Stimulated activated CD4-positive, alpha-beta T cell treated with anti-CD3 and anti-CD28 coated beads, Interleukin-2, amount 100 ng/mL, for 48 hours (primary cell): ENCODE data around the gene TXNDC8.
A peak's percentile ranks its signal among the peaks of the same experiment; 100 is the strongest.

Source experiments
- DNase-seq, 2 donors: peaks; one replicate each; pipeline ENCODE4 v3.0.0-alpha.2; 2020

The TXNDC8 gene

DNA sequence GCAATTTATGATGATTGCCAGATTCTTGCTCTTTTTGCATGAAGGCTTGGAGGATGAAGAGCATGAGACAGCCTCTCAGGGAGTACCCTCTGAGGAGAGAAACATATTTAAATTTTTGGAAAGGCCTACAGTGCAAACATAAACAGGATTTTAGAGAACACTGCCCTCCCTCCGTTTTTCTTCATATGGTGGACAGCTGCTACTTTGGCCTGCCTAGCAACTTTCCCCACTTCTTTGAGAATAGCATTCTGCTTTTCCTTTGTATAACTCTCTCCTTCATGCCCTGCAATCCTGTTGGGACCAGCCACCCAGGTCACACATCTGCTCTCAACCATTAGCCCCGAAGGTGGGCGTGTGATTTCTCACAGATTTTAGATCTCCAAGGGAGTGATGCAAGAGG is 60.9 kb downstream of the TXNDC8 start:
- no peak for DNase-seq

DNA sequence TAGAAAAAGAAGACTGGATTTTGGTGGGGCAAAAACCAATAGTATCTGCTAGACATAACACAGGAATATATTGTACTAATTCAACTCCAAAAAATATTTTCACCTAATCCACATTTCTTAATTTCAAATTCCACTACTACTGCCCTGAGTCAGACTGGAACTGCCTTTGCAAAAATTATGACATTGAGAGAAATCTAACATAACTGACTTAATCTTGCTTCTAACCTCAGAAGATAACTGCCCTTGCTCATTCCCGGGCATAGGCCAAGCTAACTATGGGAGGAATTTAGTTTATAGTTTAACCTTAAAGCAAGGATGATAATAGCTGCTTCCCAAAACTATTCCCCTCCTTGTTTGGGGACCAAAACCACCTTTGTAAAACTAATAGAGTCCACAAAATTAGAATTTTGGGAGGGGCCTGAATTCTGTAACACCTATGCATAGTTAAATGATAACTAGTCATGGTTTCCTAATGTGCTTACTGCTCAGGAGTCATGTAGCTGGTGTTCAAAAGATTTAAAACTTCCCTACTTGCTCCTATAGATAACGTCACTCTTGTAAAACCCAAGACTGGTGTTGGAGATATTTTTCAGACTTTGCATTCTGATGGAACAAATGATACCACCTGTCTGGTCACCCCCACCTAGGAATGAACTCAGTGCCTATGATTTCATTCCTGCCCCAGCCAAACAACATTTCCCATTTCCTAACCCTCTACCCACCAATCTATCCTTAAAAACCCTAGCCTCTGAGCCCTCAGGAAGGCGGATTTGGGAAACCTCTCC is 67.3 kb downstream of the TXNDC8 start:
- no peak for DNase-seq

DNA sequence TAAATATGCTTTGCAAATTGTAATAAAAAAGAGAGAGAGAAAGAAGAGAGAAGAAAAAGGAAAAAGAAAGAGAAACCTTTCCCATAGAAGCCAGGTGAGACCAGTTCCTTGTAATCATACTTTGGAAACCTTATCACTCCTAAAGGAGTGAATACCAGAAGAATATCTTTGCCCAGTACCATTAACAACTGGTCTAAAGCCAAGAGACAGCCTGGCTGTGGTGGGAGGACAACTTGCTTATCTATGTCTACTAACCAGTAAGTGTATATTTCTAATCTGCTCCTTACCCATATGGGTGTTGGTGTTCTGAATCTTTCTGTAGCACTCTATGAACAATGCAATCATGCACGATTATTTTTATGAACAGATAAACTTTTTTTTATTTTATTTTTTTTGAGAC is 70.9 kb downstream of the TXNDC8 start:
- DNase-seq = no peak

DNA sequence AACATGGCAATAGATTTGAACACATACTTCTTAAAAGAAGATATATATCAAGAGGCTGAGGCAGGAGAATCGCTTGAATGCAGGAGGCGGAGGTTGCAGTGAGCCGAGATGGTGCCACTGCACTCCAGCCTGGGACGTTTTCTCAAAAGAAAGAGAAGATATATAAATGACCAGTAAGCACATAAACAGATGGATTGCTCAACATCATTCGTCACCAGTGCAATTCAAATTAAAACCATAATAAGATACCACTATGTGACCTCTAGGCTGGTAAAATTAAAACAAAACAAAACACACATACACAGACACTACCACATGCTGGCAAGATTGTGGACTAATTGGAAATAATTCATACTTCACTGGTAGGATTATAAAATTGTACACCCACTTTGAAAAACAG is 76.0 kb downstream of the TXNDC8 start:
- DNase-seq = no peak

DNA sequence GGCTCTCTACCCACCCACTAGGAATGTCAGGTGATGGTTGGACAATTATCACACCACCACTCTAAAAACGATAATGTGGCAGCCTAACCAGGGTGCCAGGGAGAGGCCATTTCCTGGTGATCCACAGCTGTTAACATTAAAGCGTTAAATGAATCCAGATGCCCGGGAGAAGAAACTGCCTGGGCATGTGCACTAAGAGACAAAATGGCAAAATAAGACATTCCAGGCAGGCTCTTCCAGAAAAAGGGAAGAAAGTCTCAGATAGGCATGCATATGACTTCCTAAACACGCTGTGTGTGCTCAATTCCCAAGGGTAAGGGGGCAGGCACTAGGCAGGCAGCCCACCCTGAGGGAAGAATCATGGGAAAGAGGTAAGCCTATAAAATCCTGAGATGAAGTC is 76.8 kb downstream of the TXNDC8 start:
- no peak for DNase-seq

DNA sequence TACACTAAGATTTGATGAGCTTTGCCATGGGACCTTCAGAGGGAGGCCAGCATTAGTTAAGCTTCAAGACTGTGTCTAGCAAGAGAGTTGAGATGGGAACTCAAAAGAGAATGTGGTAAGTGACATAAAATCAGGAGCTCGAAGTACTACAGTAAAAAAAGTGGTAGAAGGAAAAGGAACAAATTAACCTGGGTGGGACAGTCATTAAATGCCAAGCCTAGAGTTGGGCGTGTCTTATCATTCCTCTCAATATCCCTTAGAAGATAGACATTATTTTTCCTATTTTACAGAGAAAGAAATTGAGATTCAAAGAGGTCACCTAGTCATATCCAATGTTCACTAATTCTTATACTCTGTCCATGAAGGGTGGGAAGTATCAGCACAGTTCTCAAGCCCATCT is 78.1 kb downstream of the TXNDC8 start:
- no peak for DNase-seq

DNA sequence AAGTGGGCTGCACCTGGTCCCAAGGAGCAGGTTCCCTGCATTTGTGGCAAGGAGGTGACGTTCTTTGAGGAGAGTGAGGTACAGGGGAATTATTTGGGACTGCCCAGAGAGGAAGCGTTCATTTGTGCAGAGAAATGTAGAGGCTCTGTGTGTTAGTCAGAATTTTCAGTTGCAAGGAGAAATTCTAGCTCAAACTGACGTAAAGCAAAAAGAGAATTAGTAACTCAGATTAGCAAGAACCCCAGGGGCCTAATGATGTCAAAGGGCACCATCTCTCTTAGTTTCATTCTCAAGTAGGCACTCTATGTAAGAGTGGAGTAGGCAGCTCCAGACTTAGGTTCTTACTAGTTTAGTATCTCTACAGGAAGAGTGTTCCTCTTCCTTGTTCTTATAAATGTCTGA is 79.0 kb downstream of the TXNDC8 start:
- no peak for DNase-seq

DNA sequence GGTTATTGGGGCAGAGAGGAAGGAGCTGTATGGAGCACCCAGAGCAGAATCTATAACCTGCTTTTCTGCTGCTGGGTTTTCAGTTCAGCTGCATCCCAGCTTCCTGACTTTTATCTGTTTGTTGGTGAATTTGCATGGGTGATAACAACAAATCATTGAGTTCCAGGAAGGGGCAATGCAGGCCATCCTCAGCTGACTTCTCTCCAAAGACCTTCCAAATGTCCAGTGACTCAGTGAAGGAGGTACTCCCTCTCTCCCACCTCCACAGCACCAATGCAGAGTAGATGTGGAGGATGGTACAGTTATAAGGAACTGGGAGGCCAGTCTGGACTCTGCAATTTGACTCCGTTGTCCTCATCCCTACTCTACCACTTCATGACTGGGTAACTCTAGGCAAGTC is 79.7 kb downstream of the TXNDC8 start:
- no peak for DNase-seq

DNA sequence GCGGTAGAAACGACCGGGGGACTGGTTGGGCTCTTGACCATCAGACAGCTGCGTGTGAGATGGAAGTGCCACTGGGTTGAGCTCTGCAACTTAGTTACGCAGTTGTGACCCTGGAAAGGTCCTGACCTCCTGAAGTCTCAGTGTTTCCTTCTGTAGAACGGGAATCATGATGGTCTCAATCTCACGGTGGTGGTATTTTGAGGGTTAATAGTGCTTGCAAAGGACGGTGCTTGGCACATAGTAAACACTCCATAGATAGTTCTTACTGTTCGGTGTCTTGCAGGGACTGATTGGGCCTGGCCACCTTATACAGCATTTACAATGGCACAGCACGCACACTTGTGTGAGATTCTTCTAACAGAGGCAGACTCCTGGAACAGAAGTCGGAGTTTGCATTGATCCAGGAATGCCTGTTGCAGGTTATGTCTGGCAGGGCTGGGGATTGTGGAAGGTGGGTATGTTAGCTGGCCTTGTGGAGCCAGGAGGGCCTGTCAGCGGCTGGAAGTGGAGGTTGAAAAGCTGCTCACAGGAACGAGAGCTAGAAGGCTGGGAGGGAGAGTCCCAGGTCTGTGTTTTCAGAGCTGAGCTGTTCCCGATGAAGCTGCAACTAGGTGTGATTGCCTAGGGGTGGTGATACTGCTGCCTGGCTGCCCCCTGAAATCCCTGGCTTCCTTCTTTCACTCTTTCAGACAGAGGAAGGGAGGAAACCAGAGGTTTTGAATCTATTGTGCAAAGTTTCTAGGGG is 80.4 kb downstream of the TXNDC8 start:
- no peak for DNase-seq

DNA sequence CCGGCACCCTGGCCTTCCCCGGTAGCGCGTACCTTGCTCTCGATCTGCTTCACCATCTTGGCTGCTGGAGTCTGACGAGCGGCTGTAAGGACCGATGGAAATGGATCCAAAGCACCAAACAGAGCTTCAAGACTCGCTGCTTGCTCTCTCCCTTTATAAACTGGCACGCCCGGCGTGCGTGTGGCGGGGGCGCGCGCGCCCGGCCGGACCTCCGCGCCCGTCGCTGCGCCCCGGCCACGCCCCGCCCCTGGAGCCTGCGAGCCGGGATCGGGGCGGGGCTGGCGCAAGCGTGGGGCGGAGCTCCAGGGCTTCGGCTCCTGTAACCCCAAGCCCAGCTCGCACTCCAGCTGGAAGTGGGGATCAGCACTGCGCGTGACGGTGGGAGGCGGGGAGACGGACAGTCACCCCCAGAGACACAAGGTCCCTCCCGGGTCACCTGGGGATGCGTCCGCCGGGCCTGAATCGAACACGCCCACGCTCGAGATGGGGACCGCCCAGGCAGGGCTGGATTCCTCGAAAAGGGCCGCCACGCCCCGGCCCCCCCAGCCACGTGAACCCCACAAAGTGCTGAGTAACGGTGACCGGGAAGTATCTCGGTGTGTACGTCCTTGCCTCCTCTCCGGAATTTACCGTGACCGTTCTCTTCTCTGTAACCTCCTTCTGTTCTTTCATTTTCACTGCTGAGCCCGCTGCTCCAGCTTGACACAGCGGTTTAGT is 81.1 kb downstream of the TXNDC8 start, which contains the start of gene TXN:
TXN (minus strand) TSS at position 128 of the 717 bp plus-strand sequence; CDS start at position 56, 72 bp downstream.
- peak; percentile 82 to 84 for DNase-seq

DNA sequence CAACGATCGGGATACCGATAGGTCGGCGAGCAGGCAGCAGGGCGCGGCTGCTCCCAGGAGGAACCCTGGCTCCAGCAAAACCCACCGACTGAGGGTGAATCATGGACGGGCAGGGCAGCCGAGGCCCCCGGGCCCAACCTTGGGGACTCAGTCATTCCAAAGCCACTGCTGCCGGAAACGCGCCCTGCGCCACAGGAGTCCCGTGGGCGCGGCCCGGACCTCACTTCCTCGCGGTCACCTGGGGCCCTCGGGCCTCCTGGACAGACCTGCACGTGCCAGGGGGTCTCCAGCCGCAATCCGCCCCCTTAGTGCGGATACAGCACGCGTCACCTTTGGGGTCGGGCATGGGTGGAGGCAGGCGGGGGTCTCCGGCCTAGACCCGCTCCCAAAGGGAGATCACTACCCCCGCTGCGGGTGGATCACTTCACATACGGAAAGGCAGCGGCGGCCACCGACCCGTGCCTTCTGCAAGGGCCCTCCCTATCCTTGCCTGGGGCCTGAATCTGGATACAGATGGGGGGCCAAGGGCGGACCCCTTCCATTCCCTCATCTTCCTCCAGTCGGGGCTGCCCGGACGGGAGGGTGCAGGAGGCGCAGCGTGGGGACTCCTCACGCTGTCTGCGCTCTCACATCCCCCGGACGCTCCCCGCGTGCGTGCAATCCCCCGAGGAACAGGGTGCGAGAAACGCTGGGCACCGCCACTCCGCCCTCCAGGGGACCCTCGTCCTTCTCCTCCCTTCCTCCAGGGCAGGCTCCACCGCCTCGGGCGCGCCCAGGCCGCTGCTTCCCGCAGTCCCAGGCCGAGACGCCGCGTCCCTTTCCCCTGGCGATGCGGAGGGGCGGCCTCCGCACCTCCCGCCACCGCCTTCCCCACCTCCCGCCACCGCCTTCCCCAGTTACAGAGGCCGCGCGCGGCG is 81.9 kb downstream of the TXNDC8 start:
- DNase-seq = peak; percentile 51 to 52

DNA sequence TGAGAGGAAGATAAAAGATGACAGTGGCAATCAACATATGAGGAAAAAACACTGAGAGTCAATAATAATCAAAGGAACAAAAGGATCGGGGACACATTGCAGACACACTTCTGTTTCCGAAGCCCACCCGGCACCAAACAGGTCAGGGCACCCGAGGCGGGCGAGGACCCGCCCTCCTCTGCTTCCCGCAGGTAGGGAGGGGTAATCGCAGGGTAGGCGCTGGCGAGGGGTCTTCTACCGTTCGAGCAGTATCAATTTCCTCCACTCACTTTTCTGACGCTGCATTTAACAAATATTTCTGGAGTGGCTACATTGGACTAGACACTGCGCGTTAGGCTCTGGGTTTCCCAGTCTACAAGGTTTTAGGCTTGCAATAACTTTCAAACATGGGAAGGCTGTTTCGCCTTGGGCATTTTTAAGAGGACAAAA is 82.6 kb downstream of the TXNDC8 start:
- no peak for DNase-seq

DNA sequence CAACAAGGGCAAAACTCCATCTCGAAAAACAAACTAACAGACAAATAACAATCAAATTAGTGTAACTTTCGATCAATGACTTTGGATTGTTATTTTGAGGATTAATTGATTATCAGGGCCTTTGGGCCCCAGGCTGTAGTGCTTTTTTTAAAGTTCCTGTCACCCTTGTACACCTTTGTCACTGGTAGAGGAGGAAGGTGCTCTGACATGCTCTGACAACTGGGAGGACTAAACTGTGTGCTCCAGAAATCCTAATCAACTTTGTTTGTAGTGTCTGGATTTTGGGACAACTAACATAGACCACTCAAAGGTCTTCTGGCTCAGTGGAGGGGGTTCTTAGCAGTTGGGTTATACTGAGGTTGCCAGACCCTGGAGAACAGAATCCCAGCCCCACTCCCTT is 83.2 kb downstream of the TXNDC8 start:
- no peak for DNase-seq
